GM18520 (cell line): ENCODE data around the gene CCL25.
"Not testable (repeated sequence)": the region's sequence is repeated elsewhere in the genome, so short reads cannot be mapped to it uniquely, and the experiment has no call there.

Experiments used
- ATAC-seq: cut with Tn5 transposase; IDR thresholded peaks from one replicate; pipeline ENCODE4 v1.9.1; 2021; ENCODE audit not compliant: unreplicated experiment

Gene CCL25

DNA sequence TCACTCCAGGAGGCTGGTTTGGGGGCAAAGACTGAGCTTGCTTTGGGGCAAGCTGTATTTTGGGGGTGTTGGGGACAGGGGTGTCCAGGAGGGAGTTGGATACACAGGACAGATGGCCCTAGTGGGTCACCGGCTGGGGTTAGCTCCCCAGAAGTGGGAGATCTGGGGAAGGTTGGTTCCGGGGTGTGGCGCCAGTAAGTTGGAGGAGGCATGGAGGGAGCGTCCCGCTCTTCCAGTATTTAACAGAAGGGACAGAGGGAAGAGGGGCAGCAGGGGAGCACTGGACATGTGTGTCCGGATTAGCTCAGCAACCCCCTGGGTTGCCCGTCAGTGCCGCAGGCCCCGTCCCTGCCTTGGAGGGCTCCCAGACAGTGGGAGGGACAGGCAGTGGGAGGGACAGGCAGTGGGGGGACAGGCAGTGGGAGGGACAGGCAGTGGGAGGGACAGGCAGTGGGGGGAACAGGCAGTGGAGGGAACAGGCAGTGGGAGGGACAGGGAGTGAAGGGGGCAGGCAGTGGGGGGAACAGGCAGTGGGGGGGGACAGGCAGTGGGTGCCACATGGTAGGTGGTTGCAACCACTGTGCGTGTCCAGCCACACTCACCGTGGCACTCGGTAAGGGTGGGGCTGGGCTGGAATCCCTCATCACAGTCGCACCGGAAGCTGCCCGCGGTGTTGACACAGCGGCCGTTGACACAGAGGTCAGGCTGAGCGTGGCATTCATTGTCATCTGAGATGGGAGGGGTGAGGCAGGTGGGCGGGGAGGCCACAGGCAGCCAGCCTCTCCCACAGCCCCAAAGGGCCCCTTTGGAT, 33.2 kb downstream of the CCL25 start:
- ATAC-seq: no peak

DNA sequence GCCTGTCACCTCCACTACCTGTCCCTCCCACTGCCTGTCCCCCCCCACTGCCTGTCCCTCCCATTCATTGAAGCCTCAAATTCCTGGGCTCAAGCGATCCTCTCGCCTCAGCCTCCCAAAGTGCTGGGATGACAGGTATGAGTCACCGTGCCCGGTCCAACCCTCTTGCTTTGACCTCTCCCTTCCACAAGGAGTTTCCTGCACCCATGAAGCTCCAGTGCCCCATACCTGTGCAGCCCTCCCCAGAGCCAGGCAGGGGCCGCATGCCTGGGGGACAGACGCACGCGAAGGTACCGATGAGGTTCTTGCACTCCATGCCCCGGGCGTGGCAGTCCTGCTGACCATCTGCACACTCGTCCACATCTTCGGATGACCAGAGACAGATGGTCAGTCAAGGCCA, 34.3 kb downstream of the CCL25 start:
- ATAC-seq: no peak

DNA sequence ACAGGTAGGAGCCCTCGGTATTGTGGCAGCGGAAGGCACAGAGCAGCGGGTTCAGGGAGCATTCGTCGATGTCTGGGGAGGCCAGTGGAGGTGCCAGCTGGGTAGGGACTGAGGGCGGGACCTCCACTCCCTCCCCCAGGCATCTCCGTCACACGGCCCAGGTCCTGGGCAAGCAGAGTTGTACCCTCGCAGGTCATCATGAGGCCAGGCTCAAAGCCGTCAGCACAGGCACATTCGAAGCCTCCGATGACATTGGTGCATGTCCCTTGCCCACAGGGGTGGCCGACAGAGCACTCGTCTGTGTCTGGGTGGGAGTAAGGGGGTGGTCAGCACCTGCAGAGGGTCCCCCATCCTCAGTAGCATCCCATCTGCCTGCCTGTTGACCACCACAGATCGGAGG, 35.3 kb downstream of the CCL25 start:
- ATAC-seq: no peak

DNA sequence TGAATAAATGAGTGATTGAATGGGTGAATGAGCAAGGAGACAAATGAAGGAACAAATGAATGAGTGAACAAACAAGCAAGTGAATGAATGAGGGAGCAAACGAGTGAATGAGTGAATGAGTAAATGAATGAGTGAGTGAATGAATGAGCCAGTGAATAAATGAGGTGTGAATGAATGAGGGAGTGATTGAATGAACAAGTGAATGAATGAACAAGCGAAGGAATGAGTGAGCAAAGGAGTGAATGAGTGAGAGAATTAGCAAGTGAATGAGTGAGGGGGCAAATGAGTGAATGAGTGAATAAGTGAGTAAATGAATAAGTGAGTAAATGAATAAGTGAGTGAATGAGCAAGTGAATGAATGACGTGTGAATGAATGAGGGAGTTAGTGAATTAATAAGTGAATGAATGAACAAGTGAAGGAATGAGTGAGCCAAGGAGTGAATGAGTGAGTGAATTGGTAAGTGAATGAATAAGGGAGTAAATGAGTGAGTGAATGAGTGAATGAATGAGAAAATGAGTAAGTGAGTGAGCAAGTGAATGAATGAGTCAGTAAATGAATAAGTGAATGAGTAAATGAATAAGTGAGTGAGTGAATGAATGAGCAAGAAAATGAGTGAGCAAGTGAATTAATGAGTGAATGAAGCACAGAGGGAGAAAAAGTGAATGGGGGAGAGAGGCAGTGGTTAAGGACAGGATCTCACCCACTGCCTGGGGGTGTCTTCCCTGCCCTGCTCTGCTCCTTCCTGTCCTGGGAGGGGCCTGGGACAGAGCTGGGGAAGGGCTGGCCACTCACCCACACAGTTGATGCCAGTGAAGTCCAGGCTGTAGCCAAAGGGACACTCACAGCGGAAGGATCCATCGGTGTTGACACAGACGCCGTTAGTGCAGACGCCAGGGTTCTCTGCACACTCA, 36.4 kb downstream of the CCL25 start:
- no peak for ATAC-seq

DNA sequence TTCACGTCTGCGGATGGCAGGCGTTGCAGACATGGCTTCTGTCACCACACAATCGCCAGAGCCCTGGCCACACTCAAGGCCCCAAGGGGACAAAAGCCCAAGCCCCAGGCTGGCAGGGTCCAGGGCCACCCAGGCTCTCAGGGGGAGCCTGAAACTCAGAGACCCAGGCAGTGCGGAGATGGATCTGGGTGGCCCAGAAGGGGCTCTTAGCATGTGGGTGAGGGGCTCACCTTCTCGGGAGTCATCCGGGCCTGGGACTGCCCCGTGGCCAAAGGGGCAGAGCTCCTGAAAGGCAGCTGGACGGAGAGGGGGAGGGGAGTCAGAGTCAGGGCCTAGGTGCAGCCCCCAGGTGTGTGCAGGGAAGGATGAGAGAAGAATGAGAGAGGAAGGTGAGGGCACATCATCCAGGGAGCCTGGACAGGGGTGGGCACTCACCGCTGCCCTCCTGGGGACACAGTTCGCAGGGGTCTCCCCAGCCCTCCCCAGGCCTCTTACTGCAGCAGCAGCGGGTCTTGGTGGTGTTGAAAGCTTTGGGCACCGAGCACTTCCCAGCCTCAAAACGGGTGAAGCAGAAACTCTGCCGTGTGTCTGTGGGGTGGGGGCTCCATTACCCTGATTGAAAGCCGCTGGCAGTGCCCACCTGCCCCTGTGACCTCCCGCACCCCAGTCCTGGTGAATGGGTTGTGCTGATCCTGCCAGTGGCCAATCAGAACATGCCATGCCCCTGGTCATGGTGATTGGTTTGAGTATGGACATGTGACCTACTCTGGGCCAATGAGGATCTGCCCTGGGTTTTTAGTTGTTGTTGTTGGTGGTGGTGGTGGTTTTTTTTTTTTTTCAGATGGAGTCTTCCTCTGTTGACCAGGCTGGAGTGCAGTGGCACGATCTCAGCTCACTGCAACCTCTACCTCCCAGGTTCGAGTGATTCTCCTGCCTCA, 37.4 kb downstream of the CCL25 start:
- no peak for ATAC-seq

DNA sequence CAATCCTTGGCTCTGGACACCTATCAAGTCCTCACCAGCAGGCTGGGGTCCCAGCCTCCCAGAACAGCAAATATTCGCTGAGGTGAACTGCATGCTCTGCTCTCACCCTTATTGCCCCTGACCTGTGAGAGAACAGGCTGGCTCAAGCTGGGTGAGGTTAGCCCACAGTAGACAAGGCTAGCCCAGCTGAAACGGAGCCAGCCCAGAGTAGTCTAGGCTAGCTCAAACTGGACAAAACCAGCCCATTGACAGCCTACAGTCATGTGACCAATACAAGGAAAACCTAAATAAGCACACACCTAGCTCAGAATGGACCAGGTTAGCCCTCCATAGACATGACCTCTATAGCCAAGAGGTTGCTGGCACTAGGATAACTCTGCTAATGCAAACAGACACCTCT, 38.4 kb downstream of the CCL25 start:
- no peak for ATAC-seq

DNA sequence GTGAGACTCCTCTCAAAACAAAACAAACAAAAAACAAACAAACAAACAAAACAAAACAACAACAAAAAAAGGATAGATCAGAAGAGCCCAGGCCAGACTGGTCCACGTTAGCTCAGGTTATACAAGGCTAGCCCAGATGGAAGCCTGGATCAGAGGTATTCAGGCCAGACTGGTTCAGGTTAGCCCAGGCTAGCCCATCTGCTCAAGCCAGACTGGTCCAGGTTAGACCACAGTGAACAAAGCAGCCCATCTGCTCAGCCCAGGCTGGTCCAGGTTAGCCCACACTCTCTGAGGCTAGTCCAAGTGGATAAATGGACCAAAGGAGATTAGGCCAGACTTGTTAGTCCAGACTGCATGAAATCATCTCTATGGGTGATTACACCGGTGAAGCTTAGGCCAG, 41.2 kb downstream of the CCL25 start:
- ATAC-seq: no peak

DNA sequence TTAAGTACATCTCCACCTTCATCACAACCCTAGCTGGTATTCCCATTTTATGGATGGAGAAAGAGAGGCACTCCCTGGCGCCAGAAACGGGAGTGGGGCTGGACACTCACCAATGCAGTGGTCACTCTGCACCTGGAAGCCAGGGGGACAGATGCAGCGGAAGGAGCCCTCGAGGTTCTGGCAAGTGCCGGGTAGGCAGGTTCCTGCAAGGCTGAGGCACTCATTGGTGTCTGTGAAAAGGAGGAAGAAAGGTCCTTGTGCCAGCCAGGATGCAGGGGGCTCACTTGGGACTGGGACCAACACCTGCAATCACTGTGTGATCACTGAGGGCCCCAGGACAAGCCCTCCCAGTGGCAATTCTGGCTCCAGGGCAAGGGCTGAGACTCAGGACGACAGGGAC, 41.8 kb downstream of the CCL25 start:
- ATAC-seq: no peak

DNA sequence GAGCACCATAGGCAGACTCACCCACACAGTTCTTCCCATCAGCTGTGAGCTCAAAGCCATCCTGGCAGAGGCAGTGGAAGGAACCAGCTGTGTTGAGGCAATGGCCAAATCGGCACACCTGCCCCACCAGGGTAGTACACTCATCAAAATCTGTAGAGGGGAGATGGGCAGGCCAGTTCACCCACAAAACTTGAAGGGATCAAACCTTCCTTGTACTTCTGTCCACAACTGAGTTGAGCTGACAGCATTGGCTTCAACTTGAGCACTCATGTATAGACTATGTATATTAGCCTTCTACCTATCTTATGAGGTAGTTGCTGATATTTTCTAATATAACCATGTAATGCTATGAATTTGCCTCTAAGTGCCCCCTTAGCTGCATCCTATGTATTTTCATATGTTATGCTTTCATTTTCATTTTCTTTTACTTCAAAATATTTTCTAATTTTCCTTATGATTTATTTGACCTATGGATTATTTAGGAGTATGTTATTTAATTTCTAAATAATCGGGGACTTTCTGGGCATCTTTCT, 42.9 kb downstream of the CCL25 start:
- no peak for ATAC-seq

DNA sequence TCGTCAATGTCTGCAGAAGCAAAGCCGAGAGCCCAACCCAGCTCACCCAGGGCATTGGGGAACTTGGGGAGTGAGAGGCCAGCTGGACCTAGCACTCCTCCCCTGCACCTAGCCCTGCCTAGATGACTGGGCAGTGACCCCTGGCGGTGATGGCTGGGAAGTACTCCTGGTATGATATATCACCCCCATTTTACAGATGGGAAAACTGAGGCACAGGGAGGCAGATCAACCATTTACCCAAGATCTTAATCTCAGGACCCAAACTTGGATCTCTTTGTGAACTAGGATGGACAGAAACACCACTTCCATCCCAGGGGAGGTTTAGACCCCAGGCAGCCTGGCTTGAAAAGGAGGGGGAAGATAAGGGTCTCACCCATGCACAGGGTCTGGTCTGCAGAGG, 43.5 kb downstream of the CCL25 start:
- ATAC-seq: no peak

DNA sequence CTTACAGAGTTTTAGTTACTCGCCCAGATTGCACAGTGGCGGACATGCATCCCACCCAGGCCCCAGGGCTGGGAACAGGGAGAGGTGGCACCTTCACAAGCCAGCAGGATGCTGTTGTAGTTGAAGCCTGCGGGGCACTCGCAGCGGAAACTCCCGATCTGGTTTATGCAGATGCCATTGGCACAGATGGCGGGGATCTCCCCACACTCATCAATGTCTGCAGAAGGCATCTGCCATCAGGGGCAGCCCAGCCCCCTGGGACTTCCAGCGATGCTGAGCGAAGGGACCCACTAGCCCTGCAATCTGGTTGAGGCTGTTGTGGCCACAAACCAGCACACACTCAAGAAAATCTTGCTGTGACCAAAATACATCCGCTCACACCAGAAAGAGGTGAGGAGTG, 44.6 kb downstream of the CCL25 start:
- ATAC-seq: no peak

DNA sequence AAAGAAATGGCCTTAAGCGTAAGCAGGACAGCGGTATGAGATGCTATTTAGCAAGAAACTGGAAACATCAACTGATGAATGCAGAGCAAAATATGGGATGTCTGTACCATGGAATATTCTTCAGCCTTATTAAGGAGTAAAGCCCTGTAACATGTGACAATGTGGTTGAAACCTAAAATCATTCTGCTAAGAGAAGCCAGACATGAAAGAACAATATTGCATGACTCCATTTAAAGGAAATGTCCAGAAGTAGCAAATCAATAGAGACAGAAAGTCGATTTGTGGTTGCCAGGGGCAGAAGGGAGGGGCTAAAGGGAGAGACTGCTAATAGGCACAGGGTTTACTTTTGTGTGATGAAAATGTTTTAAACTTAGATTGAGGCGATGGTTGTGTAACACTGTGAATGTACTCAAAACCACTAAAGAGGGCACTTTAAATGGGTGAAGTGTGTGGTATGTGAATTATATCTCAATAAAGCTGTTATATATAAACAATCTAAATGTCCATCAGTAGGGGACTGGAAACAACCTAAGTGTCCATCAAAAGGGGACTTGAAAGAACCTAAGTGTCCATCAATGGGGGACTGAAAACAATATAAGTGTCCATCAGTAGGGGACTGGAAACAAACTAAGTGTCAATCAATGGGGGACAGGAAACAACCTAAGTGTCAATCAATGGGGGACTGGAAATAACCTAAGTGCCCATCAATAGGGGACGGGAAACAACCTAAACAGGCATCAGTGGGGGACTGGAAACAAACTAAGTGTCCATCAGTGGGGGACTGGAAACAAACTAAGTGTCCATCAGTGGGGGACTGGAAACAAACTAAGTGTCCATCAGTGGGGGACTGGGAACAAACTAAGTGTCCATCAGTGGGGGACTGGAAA, 45.4 kb downstream of the CCL25 start:
- ATAC-seq: no peak

DNA sequence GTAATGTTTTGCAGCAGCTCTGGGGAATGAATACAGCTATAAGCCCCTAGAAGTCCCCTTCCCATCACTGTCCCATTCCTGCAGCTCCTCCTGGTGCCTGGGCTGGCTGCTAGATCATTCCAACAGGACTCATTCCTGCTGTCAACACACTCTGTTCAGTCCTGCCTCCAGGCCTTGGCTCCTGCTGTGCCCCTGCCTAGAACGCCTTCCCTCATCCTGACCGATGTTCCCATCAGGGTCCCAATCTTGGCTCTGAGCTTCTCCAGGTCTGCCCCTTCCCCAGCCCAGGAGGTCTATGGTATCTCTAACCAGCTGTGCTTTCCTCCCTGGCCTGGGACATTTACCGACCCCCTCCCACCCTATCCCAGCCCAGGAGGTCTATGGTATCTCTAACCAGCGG, 48.8 kb downstream of the CCL25 start:
- ATAC-seq: no peak

DNA sequence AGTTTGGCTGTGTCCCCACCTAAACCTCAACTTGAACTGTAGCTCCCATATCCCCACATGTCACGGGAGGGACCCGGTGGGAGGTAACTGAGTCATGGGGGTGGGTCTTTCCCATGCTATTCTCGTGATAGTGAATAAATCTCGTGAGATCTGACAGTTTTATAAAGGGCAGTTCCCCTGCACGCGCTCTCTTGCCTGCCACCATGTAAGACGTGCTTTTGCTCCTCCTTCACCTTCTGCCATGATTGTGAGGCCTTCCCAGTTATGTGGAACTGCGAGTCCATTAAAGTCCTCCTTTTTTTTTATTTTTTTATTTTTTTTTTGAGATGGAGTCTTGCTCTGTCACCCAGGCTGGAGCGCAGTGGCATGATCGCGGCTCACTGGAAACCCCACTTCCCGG, 49.4 kb downstream of the CCL25 start:
- not testable (repeated sequence) for ATAC-seq

DNA sequence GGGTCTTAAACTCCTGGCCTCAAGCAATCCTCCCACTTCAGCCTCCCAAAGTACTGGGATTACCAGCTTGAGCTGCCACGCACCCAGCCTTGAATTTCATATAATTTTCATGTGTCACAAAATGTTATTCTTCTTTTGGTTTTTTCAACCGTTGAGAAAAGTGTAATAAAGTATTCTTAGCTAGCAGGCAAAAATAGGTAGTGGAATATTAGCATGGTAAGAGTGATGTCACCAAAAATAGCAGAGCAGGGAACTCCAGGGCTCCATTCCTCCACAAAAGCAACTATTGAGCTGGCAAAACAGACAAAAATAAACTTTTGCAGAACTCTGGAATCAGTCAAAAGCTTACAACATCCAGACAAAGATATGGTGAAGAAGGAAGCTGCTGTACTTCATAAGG, 52.9 kb downstream of the CCL25 start:
- ATAC-seq: no peak

DNA sequence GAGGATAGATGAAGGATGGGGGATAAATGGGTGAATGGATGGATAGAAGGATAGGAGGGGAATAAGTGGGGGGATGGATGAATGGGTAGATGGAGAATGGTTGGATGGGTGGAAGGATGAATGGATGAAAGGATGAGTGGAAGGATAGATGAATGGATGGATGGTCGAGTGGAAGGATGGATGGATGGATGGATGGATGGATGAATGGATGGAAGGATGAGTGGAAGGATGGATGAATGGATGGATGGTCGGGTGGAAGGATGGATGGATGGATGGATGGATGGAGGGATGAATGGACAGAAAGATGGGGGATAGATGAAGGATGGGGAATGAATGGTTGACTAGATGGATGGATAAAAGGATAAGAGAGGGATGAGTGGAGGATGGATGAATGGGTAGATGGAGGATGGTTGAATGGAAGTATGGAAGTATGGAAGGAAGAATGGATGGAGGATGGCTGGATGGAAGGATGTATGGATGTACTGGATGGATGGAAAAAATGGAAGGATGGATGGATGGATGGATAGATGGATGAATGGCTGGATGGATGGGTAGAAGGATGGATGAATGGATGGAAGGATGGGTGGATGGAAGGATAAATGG, 54.8 kb downstream of the CCL25 start:
- ATAC-seq: no peak

DNA sequence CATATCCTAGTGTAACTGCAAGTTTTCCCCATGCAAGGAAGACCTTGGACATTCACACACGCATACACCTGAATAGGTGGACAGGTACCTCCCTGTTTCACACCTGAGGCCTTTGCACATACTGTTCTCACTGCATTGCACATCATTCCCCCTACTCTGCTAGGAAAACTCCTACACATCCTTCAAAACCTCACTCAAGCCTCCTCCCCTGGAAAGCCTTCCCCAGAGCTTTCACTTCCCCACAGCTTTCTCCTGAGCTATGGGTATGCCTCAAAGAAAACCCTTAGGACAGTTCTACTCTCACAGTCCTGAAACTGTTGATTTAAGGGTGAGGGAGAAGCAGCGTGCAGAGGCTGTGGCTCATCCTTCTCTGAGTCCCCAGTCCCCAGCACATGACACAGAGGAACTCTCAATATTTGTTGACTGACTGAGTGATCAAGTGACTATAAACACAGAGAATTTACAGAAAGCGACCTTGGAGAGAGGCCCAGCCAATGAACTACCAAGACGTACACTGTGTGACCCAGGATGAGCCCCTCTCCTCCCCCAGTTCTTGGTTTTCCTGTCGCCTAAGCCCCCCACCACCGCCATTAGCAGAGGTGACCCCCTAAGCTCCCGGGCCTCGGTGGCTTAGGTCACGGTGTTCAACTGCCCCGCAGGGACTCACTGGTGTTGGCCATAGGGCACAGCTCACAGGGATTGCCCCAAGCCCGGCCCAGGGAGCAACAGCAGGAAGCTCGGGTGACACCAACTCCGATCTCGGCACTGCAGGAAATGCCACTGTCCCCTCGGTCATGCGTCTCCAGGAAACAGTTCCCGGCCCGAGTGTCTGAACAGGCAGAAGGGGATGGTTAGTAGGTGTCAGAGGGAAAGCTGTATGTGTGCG, 56.2 kb downstream of the CCL25 start:
- no peak for ATAC-seq

DNA sequence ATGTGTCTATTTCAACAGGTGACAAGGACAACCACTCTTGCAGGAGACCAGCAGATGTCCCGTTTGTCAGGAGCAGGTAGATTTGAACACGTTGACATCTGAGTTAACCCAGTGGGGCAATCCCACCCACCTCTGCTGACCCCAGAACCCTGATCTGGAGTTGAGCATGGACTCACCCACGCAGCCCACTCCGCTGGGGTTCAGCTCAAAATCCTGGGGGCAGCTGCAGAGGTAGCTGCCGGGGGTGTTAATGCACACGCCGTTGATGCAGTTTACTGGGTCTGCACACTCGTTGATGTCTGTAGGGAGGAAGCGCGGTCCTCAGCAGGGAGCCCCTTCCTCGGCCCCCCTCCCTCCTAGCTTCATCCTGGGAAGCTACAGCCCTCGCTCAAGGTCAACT, 56.9 kb downstream of the CCL25 start:
- no peak for ATAC-seq
